Gastroesophageal sphincter (tissue), 4 donors: ENCODE results near the gene CFAP69. TPM values are rescaled to one million over a fixed set of nuclear protein-coding genes. Genes with fewer than 3 reads are reported as not detected.
"Not testable (repeated sequence)": the region's sequence is repeated elsewhere in the genome, so short reads cannot be mapped to it uniquely, and the experiment has no call there.

Experiments
- ATAC-seq: fragments of 150-250 bp; one replicate; pipeline ENCODE4 v1.9.1; 2016; ENCODE audit warnings: mild to moderate bottlenecking, moderate library complexity
- H3K27ac ChIP-seq, 4 donors: fragments of 200-600 bp; sonication (generic) in 3 of 4; 1 replicate in 3 of 4; 2 replicates in 1 of 4; pipeline ENCODE4 v1.5.1; 2016 to 2019
- H3K27me3 ChIP-seq: fragments of 200-600 bp; sonication (generic); one replicate; pipeline ENCODE4 v1.5.1; 2019
- H3K36me3 ChIP-seq, 2 donors: fragments of 200-600 bp; sonication (generic); one replicate each; pipeline ENCODE4 v1.5.1; 2019; ENCODE audit warnings: control low read depth in 1 of 2
- H3K4me1 ChIP-seq, 3 donors: fragments of 200-600 bp; sonication (generic); 1 replicate in 2 of 3; 2 replicates in 1 of 3; pipeline ENCODE4 v1.5.1; 2016 to 2019; ENCODE audit warnings: control low read depth in 2 of 3
- H3K4me3 ChIP-seq, 2 donors: fragments of 200-600 bp; sonication (generic); one replicate each; pipeline ENCODE4 v1.5.1; 2019; ENCODE audit warnings: mild to moderate bottlenecking in 1 of 2, moderate library complexity in 1 of 2
- H3K9me3 ChIP-seq, 3 donors: fragments of 200-600 bp; sonication (generic); one replicate each; pipeline ENCODE4 v1.5.1; 2017 to 2019; ENCODE audit warnings: control low read depth in 2 of 3
- CTCF ChIP-seq, 4 experiments: fragments of 200-600 bp in 2 of 4; fragments of 450-650 bp in 2 of 4; sonication (generic) in 1 of 4; IDR thresholded peaks; one replicate each; pipeline ENCODE4 v1.5.1; 2017 to 2019; ENCODE audit warnings: antibody characterized with exemption in 4 of 4, mild to moderate bottlenecking in 2 of 4, moderate library complexity in 2 of 4
- EP300 ChIP-seq: sonication (generic); formaldehyde crosslinking; IDR thresholded peaks from one replicate; pipeline ENCODE4 v1.6.1; 2017; ENCODE audit warnings: antibody characterized with exemption, mild to moderate bottlenecking
- POLR2A ChIP-seq, 2 donors: fragments of 450-650 bp; IDR thresholded peaks; one replicate each; pipeline ENCODE4 v1.6.1; 2017; ENCODE audit warnings: antibody characterized with exemption in 2 of 2, mild to moderate bottlenecking in 2 of 2, moderate library complexity in 1 of 2
- POLR2AphosphoS5 ChIP-seq: sonication (generic); formaldehyde crosslinking; IDR thresholded peaks from one replicate; pipeline ENCODE4 v1.6.1; 2017; ENCODE audit warnings: antibody characterized with exemption
- WGBS, 2 donors: methylation state at CpG; one replicate each; pipeline ENCODE4 v1.1.5; 2018; ENCODE audit warnings: low coverage in 1 of 2; 5-methylcytosine and 5-hydroxymethylcytosine counted together
- small RNA-seq, 4 donors: library from RNA; depleted of rRNA; stranded (forward); fragments of <200 nt; gene quantifications; one replicate each; pipeline ENCODE3, GENCODE V24; 2016
- total RNA-seq, 4 donors: library from RNA; depleted of rRNA; stranded (reverse); fragments of >200 nt; gene quantifications; one replicate each; pipeline ENCODE4 v1.1.0, GENCODE V29; 2016

The CFAP69 gene
- total RNA-seq, 4 donors from 2014 or later, result 6.1 to 11.5 (median 7.2) TPM

- WGBS, 2 donors, result 59 to 71% methylated on average over 2 to 4 of the region's 4 CpGs
- H3K4me3 ChIP-seq, result no peak overlapping the region
- H3K36me3 ChIP-seq, result no peaks in the 10 kb centered on the region
- peaks cover 4 to 22% (median 5%) of the 10 kb centered on the region in 3 donors for H3K4me1 ChIP-seq
- no peaks in the 10 kb centered on the region for H3K9me3 ChIP-seq
- TF ChIP-seq CTCF (IDR thresholded peaks at IDR 0.05) (no peak), EP300 (no peak), POLR2A (IDR thresholded peaks at IDR 0.05) (no peak), POLR2AphosphoS5 (no peak)
- H3K27ac ChIP-seq, result no peak overlapping the region
- no peaks in the 10 kb centered on the region for H3K27me3 ChIP-seq
- no peak for ATAC-seq
Observed at GRCh38 chr7:90347759-90348158, 102.8 kb downstream of the CFAP69 start.

- Histone ChIP-seq H3K27me3 (no peaks in the 10 kb centered on the region), H3K9me3 (no peaks in the 10 kb centered on the region), H3K4me3 (no peak overlapping the region), H3K4me1 (peaks cover 4 to 22% (median 5%) of the 10 kb centered on the region in 3 donors), H3K27ac (no peak overlapping the region), H3K36me3 (peaks cover 0 to 6% of the 10 kb centered on the region in 2 donors)
- WGBS, 2 donors, result 81 to 84% methylated on average over 2 to 4 of the region's 4 CpGs
- no peak for ATAC-seq
- TF ChIP-seq CTCF (IDR thresholded peaks at IDR 0.05) (no peak), POLR2A (IDR thresholded peaks at IDR 0.05) (no peak), EP300 (no peak), POLR2AphosphoS5 (no peak)
Observed at GRCh38 chr7:90349305-90349704, 104.3 kb downstream of the CFAP69 start.

- H3K4me3 ChIP-seq, ATAC-seq, H3K36me3 ChIP-seq, H3K27ac ChIP-seq, H3K27me3 ChIP-seq, H3K9me3 ChIP-seq: not testable (repeated sequence)
- 86 to 93% methylated on average over 2 to 3 of the region's 3 CpGs for WGBS, 2 donors
- H3K4me1 ChIP-seq, result peaks cover 4 to 21% (median 5%) of the 10 kb centered on the region in 3 donors
Observed at GRCh38 chr7:90350032-90350431, 105.1 kb downstream of the CFAP69 start.

- Histone ChIP-seq H3K27me3 (no peaks in the 10 kb centered on the region), H3K36me3 (peaks cover 5 to 23% of the 10 kb centered on the region in 2 donors), H3K9me3 (no peaks in the 10 kb centered on the region), H3K4me1 (peaks cover 4 to 12% (median 5%) of the 10 kb centered on the region in 3 donors), H3K27ac (no peak overlapping the region), H3K4me3 (no peak overlapping the region)
- TF ChIP-seq CTCF (IDR thresholded peaks at IDR 0.05) (no peak), POLR2AphosphoS5 (no peak), EP300 (no peak), POLR2A (IDR thresholded peaks at IDR 0.05) (no peak)
- no peak for ATAC-seq
Observed at GRCh38 chr7:90351987-90352386, 107.0 kb downstream of the CFAP69 start.

Small RNA genes within 50 kb of the gene (small RNA-seq; reads per million reads assigned to genes)
- 0 reads per million in 4 donors for gene RF00019

Other genes with a start within 250 kb of the CFAP69 start
- gene STEAP1, start 90.7 kb upstream of the CFAP69 start, total RNA-seq, result 10 to 100 TPM in 3 of 4 donors, 1 to 10 TPM in 1; 2.6 to 14.2 (median 12.6) TPM
- 10 to 100 TPM; 21.0 to 38.4 (median 25.0) TPM for gene STEAP2, start 33.4 kb upstream of the CFAP69 start, total RNA-seq
- not detected for gene FAM237B, start 76.1 kb downstream of the CFAP69 start, total RNA-seq
- 10 to 100 TPM in 3 of 4 donors, 1 to 10 TPM in 1; 8.9 to 35.5 (median 13.1) TPM for gene GTPBP10, start 101.5 kb downstream of the CFAP69 start, total RNA-seq
- 10 to 100 TPM; 23.6 to 64.1 (median 27.4) TPM for gene CLDN12, start 158.3 kb downstream of the CFAP69 start, total RNA-seq
- not detected for gene PTTG1IP2, start 224.5 kb downstream of the CFAP69 start, total RNA-seq